HepG2 (cell line): ENCODE results near the gene WFDC5.

Source experiments
- CTCF ChIP-seq: sonication (generic); formaldehyde crosslinking; IDR thresholded peaks from 2 replicates; pipeline ENCODE4 v1.5.0; 2020; ENCODE audit warnings: mild to moderate bottlenecking, missing genetic modification reagents, moderate library complexity
- NRL ChIP-seq: sonication (generic); formaldehyde crosslinking; IDR thresholded peaks from 2 replicates; pipeline ENCODE4 v1.5.0; 2020; ENCODE audit warnings: missing genetic modification reagents, mild to moderate bottlenecking, moderate library complexity, borderline replicate concordance
- ZNF501 ChIP-seq: sonication (generic); formaldehyde crosslinking; IDR thresholded peaks from 2 replicates; pipeline ENCODE4 v1.5.1; 2020; ENCODE audit warnings: mild to moderate bottlenecking, moderate library complexity, missing genetic modification reagents

GRCh38 chr20:45163083-45163803, 48.3 kb upstream of the WFDC5 start:
- TF ChIP-seq CTCF (CRISPR knock-in tag) (no peak), NRL (CRISPR knock-in tag) (no peak), ZNF501 (CRISPR knock-in tag) (no peak)
